Neural progenitor cell (in vitro differentiated cells): ENCODE results near the gene COPS8. TPM values are rescaled to one million over a fixed set of nuclear protein-coding genes. Genes with fewer than 3 reads are reported as not detected.

Source experiments
- DNase-seq: peaks from one replicate; pipeline ENCODE4 v3.0.0-alpha.2; 2016; ENCODE audit warnings: low spot score
- H2AFZ ChIP-seq: fragments of 200-600 bp; sonication (generic); replicated peaks from 2 replicates; pipeline ENCODE4 v1.6.1; 2016; ENCODE audit warnings: antibody characterized with exemption
- H3F3A ChIP-seq: fragments of 200-600 bp; sonication (generic); 2 replicates; pipeline ENCODE4 v1.6.1; 2016; ENCODE audit warnings: antibody characterized with exemption, low read depth
- H3K27ac ChIP-seq: fragments of 200-600 bp; sonication (generic); 2 replicates; pipeline ENCODE4 v1.5.1; 2016; ENCODE audit warnings: mild to moderate bottlenecking
- H3K27me3 ChIP-seq: fragments of 200-600 bp; sonication (generic); 2 replicates; pipeline ENCODE4 v1.6.1; 2016; ENCODE audit warnings: mild to moderate bottlenecking, moderate library complexity
- H3K36me3 ChIP-seq: fragments of 200-600 bp; sonication (generic); 2 replicates; pipeline ENCODE4 v1.5.1; 2016
- H3K4me1 ChIP-seq: fragments of 200-600 bp; sonication (generic); 2 replicates; pipeline ENCODE4 v1.6.1; 2016; ENCODE audit warnings: mixed run types
- H3K4me2 ChIP-seq: fragments of 200-600 bp; sonication (generic); 2 replicates; pipeline ENCODE4 v1.6.1; 2016
- H3K4me3 ChIP-seq: fragments of 200-600 bp; sonication (generic); 2 replicates; pipeline ENCODE4 v1.5.1; 2016
- H3K79me2 ChIP-seq: fragments of 200-600 bp; sonication (generic); 2 replicates; pipeline ENCODE4 v1.6.1; 2016; ENCODE audit warnings: low read depth
- H3K9ac ChIP-seq: fragments of 200-600 bp; sonication (generic); 2 replicates; pipeline ENCODE4 v1.6.1; 2016
- H3K9me3 ChIP-seq: fragments of 200-600 bp; sonication (generic); 2 replicates; pipeline ENCODE4 v1.5.1; 2016; ENCODE audit warnings: low read depth
- H4K20me1 ChIP-seq: fragments of 200-600 bp; sonication (generic); 2 replicates; pipeline ENCODE4 v1.6.1; 2016; ENCODE audit warnings: low read depth
- H3K27ac Mint-ChIP-seq: 3 replicates; pipeline ENCODE4 v1.8.0; 2021; ENCODE audit warnings: mixed read lengths
- H3K27me3 Mint-ChIP-seq: 2 replicates; pipeline ENCODE4 v1.8.0; 2022; ENCODE audit warnings: low read depth, mild to moderate bottlenecking, inconsistent platforms, moderate library complexity, mixed read lengths; ENCODE audit not compliant: insufficient read depth
- H3K36me3 Mint-ChIP-seq: 3 replicates; pipeline ENCODE4 v1.8.0; 2021; ENCODE audit warnings: mixed read lengths
- H3K4me1 Mint-ChIP-seq: 3 replicates; pipeline ENCODE4 v1.8.0; 2021; ENCODE audit warnings: mixed read lengths
- H3K4me3 Mint-ChIP-seq: 3 replicates; pipeline ENCODE4 v1.8.0; 2021; ENCODE audit warnings: mild to moderate bottlenecking, moderate library complexity, mixed read lengths
- H3K9me3 Mint-ChIP-seq: 3 replicates; pipeline ENCODE4 v1.8.0; 2020; ENCODE audit warnings: mixed read lengths
- CTCF ChIP-seq: fragments of 200-600 bp; sonication (generic); IDR thresholded peaks from 2 replicates; pipeline ENCODE4 v1.5.1; 2017; ENCODE audit warnings: antibody characterized with exemption, mild to moderate bottlenecking
- EZH2 ChIP-seq: fragments of 200-600 bp; sonication (generic); IDR thresholded peaks from 2 replicates; pipeline ENCODE4 v1.6.1; 2017; ENCODE audit warnings: antibody characterized with exemption, mild to moderate bottlenecking, moderate library complexity
- EZH2phosphoT487 ChIP-seq: fragments of 200-600 bp; sonication (generic); IDR thresholded peaks from 2 replicates; pipeline ENCODE4 v1.6.1; 2017; ENCODE audit warnings: antibody characterized with exemption
- total RNA-seq: library from RNA; depleted of rRNA; stranded (reverse); fragments of >200 nt; gene quantifications from 2 replicates; pipeline ENCODE4 v1.2.3, GENCODE V29; 2015; ENCODE audit warnings: low replicate concordance

The COPS8 gene
- total RNA-seq, 1 donor from 2014 or later = 267 TPM

- H3K27ac ChIP-seq = no peak overlapping the region
- peaks cover 14% of the 10 kb centered on the region for H3F3A ChIP-seq
- H3K9me3 ChIP-seq = no peaks in the 10 kb centered on the region
- no peak overlapping the region for H3K27ac Mint-ChIP-seq
- no peak overlapping the region for H3K4me3 Mint-ChIP-seq
- H3K79me2 ChIP-seq = no peaks in the 10 kb centered on the region
- peaks cover 2% of the 10 kb centered on the region for H3K27me3 Mint-ChIP-seq
- no peak overlapping the region for H2AFZ ChIP-seq
- H3K36me3 ChIP-seq = no peaks in the 10 kb centered on the region
- no peak overlapping the region for H3K4me2 ChIP-seq
- H3K4me1 Mint-ChIP-seq = peaks cover 3% of the 10 kb centered on the region
- TF ChIP-seq CTCF (no peak), EZH2 (no peak), EZH2phosphoT487 (no peak)
- H3K27me3 ChIP-seq = no peaks in the 10 kb centered on the region
- H3K9me3 Mint-ChIP-seq = no peaks in the 10 kb centered on the region
- no peak for DNase-seq
- no peak overlapping the region for H3K4me3 ChIP-seq
- no peak overlapping the region for H3K9ac ChIP-seq
- peaks cover 6% of the 10 kb centered on the region for H3K4me1 ChIP-seq
- no peaks in the 10 kb centered on the region for H3K36me3 Mint-ChIP-seq
- no peaks in the 10 kb centered on the region for H4K20me1 ChIP-seq
Measured at GRCh38 chr2:237128845-237129592, 43.3 kb downstream of the COPS8 start.

- H3K4me3 ChIP-seq = no peak overlapping the region
- no peaks in the 10 kb centered on the region for H4K20me1 ChIP-seq
- Mint-ChIP-seq H3K27ac (no peak overlapping the region), H3K27me3 (peaks cover under 1% of the 10 kb centered on the region), H3K4me1 (peaks cover 3% of the 10 kb centered on the region), H3K9me3 (no peaks in the 10 kb centered on the region), H3K4me3 (no peak overlapping the region), H3K36me3 (no peaks in the 10 kb centered on the region)
- H3K9ac ChIP-seq = no peak overlapping the region
- no peaks in the 10 kb centered on the region for H3K9me3 ChIP-seq
- no peak overlapping the region for H3K4me2 ChIP-seq
- no peak for DNase-seq
- H3K79me2 ChIP-seq = no peaks in the 10 kb centered on the region
- no peak overlapping the region for H2AFZ ChIP-seq
- no peaks in the 10 kb centered on the region for H3K27me3 ChIP-seq
- H3F3A ChIP-seq = peaks cover 14% of the 10 kb centered on the region
- no peak overlapping the region for H3K27ac ChIP-seq
- H3K36me3 ChIP-seq = no peaks in the 10 kb centered on the region
- TF ChIP-seq EZH2phosphoT487 = no peak
- no peak for TF ChIP-seq EZH2
- TF ChIP-seq CTCF = no peak
- peaks cover 6% of the 10 kb centered on the region for H3K4me1 ChIP-seq
Measured at GRCh38 chr2:237129625-237130263, 44.1 kb downstream of the COPS8 start.

- Mint-ChIP-seq H3K27me3 (no peaks in the 10 kb centered on the region), H3K9me3 (no peaks in the 10 kb centered on the region), H3K27ac (no peak overlapping the region), H3K4me1 (peaks cover 7% of the 10 kb centered on the region), H3K36me3 (no peaks in the 10 kb centered on the region), H3K4me3 (no peak overlapping the region)
- no peak overlapping the region for H3K27ac ChIP-seq
- H2AFZ ChIP-seq = no peak overlapping the region
- no peaks in the 10 kb centered on the region for H4K20me1 ChIP-seq
- no peak overlapping the region for H3K4me2 ChIP-seq
- no peaks in the 10 kb centered on the region for H3K79me2 ChIP-seq
- H3K4me1 ChIP-seq = peaks cover 6% of the 10 kb centered on the region
- TF ChIP-seq CTCF (no peak), EZH2phosphoT487 (no peak), EZH2 (no peak)
- H3F3A ChIP-seq = peaks cover 14% of the 10 kb centered on the region
- no peak overlapping the region for H3K9ac ChIP-seq
- H3K36me3 ChIP-seq = no peaks in the 10 kb centered on the region
- no peaks in the 10 kb centered on the region for H3K9me3 ChIP-seq
- no peaks in the 10 kb centered on the region for H3K27me3 ChIP-seq
- H3K4me3 ChIP-seq = no peak overlapping the region
- no peak for DNase-seq
Measured at GRCh38 chr2:237130562-237131421, 45.1 kb downstream of the COPS8 start.
